ENCODE measurements around the gene PCDHB5.
"Not testable (repeated sequence)": the region's sequence is repeated elsewhere in the genome, so short reads cannot be mapped to it uniquely, and the experiment has no call there.

Gene PCDHB5

GRCh38 chr5:141135718-141136266 is 786 bp downstream of the PCDHB5 start:
- Mint-ChIP-seq H3K4me1 (no peaks in the 10 kb centered on the region), H3K27ac (no peak overlapping the region), H3K36me3 (no peaks in the 10 kb centered on the region), H3K4me3 (no peak overlapping the region), H3K9me3 (peaks cover 8% of the 10 kb centered on the region)
- no peak for DNase-seq (ENCODE audit: low spot score in 2 of 2)
- no peak for ATAC-seq

- not testable (repeated sequence) for DNase-seq (ENCODE audit: low spot score in 2 of 2); ATAC-seq; H3K4me1 Mint-ChIP-seq; H3K36me3 Mint-ChIP-seq; H3K4me3 Mint-ChIP-seq; H3K27ac Mint-ChIP-seq
- peaks cover 12% of the 10 kb centered on the region for H3K9me3 Mint-ChIP-seq
Measured at GRCh38 chr5:141137346-141137745, 2.3 kb downstream of the PCDHB5 start.

- no peak for ATAC-seq
- peaks cover 6% of the 10 kb centered on the region for H3K4me1 Mint-ChIP-seq
- H3K4me3 Mint-ChIP-seq: no peak within 1 kb of the TSS
- H3K36me3 Mint-ChIP-seq: no peaks in the 10 kb centered on the region
- DNase-seq (ENCODE audit: low spot score in 2 of 2): no peak
- peaks cover 5% of the 10 kb centered on the region for H3K9me3 Mint-ChIP-seq
- H3K27ac Mint-ChIP-seq: no peak within 1 kb of the TSS
Measured at GRCh38 chr5:141149812-141150211, 14.8 kb downstream of the PCDHB5 start, which contains the start of gene PCDHB6. PCDHB6 (plus strand) TSS chr5:141150057; CDS start chr5:141150258, 201 bp downstream.

- no peaks in the 10 kb centered on the region for H3K36me3 Mint-ChIP-seq
- peaks cover 5% of the 10 kb centered on the region for H3K9me3 Mint-ChIP-seq
- ATAC-seq (no peak), DNase-seq (ENCODE audit: low spot score in 2 of 2) (no peak)
- H3K4me1 Mint-ChIP-seq: peaks cover 6% of the 10 kb centered on the region
- H3K4me3 Mint-ChIP-seq: no peak overlapping the region
- H3K27ac Mint-ChIP-seq: no peak overlapping the region
Measured at GRCh38 chr5:141150224-141150992, 15.4 kb downstream of the PCDHB5 start.

- no peak for DNase-seq (ENCODE audit: low spot score in 2 of 2)
- Mint-ChIP-seq H3K27ac (no peak overlapping the region), H3K9me3 (peaks cover 5% of the 10 kb centered on the region), H3K4me1 (peaks cover 6% of the 10 kb centered on the region), H3K4me3 (no peak overlapping the region), H3K36me3 (no peaks in the 10 kb centered on the region)
- no peak for ATAC-seq
Measured at GRCh38 chr5:141150993-141151325, 16.0 kb downstream of the PCDHB5 start.

GRCh38 chr5:141151632-141152031 is 16.6 kb downstream of the PCDHB5 start:
- not testable (repeated sequence) for H3K4me1 Mint-ChIP-seq; ATAC-seq; H3K27ac Mint-ChIP-seq; DNase-seq (ENCODE audit: low spot score in 2 of 2); H3K4me3 Mint-ChIP-seq; H3K36me3 Mint-ChIP-seq; H3K9me3 Mint-ChIP-seq

- not testable (repeated sequence) for H3K27ac Mint-ChIP-seq; H3K36me3 Mint-ChIP-seq; H3K9me3 Mint-ChIP-seq; ATAC-seq; DNase-seq (ENCODE audit: low spot score in 2 of 2); H3K4me3 Mint-ChIP-seq; H3K4me1 Mint-ChIP-seq
Measured at GRCh38 chr5:141152096-141152495, 17.1 kb downstream of the PCDHB5 start.

- peaks cover 2% of the 10 kb centered on the region for H3K9me3 Mint-ChIP-seq
- H3K4me1 Mint-ChIP-seq: no peaks in the 10 kb centered on the region
- H3K36me3 Mint-ChIP-seq: no peaks in the 10 kb centered on the region
- ATAC-seq (no peak), DNase-seq (ENCODE audit: low spot score in 2 of 2) (no peak)
- H3K4me3 Mint-ChIP-seq: no peak overlapping the region
- H3K27ac Mint-ChIP-seq: no peak overlapping the region
Measured at GRCh38 chr5:141155540-141156374, 20.8 kb downstream of the PCDHB5 start.

GRCh38 chr5:141157356-141157755 is 22.4 kb downstream of the PCDHB5 start:
- H3K9me3 Mint-ChIP-seq; H3K4me1 Mint-ChIP-seq; H3K4me3 Mint-ChIP-seq; DNase-seq (ENCODE audit: low spot score in 2 of 2); H3K27ac Mint-ChIP-seq; ATAC-seq; H3K36me3 Mint-ChIP-seq: not testable (repeated sequence)

GRCh38 chr5:141157901-141158300 is 22.9 kb downstream of the PCDHB5 start:
- H3K27ac Mint-ChIP-seq; H3K9me3 Mint-ChIP-seq; H3K4me3 Mint-ChIP-seq; H3K4me1 Mint-ChIP-seq; DNase-seq (ENCODE audit: low spot score in 2 of 2); ATAC-seq; H3K36me3 Mint-ChIP-seq: not testable (repeated sequence)

- H3K4me3 Mint-ChIP-seq: no peak within 1 kb of the TSS
- DNase-seq (ENCODE audit: low spot score in 2 of 2) (no peak), ATAC-seq (no peak)
- no peaks in the 10 kb centered on the region for H3K9me3 Mint-ChIP-seq
- H3K36me3 Mint-ChIP-seq: no peaks in the 10 kb centered on the region
- H3K27ac Mint-ChIP-seq: no peak within 1 kb of the TSS
- H3K4me1 Mint-ChIP-seq: no peaks in the 10 kb centered on the region
Measured at GRCh38 chr5:141172381-141173204, 37.6 kb downstream of the PCDHB5 start, which contains the start of gene PCDHB7. PCDHB7 (plus strand) TSS chr5:141172644; CDS start chr5:141172836, 192 bp downstream.

- not testable (repeated sequence) for H3K9me3 Mint-ChIP-seq; H3K27ac Mint-ChIP-seq; H3K4me3 Mint-ChIP-seq; ATAC-seq; DNase-seq (ENCODE audit: low spot score in 2 of 2); H3K36me3 Mint-ChIP-seq; H3K4me1 Mint-ChIP-seq
Measured at GRCh38 chr5:141174291-141175104, 39.5 kb downstream of the PCDHB5 start.

GRCh38 chr5:141175933-141176332 is 40.9 kb downstream of the PCDHB5 start:
- H3K4me1 Mint-ChIP-seq: no peaks in the 10 kb centered on the region
- ATAC-seq (no peak), DNase-seq (ENCODE audit: low spot score in 2 of 2) (no peak)
- H3K27ac Mint-ChIP-seq: no peak overlapping the region
- H3K4me3 Mint-ChIP-seq: no peak overlapping the region
- H3K9me3 Mint-ChIP-seq: no peaks in the 10 kb centered on the region
- no peaks in the 10 kb centered on the region for H3K36me3 Mint-ChIP-seq

GRCh38 chr5:141177577-141178191 is 42.7 kb downstream of the PCDHB5 start, which contains the start of gene PCDHB8:
PCDHB8 (plus strand) TSS chr5:141177790; CDS start chr5:141178035, 245 bp downstream.
- H3K9me3 Mint-ChIP-seq; H3K36me3 Mint-ChIP-seq; DNase-seq (ENCODE audit: low spot score in 2 of 2); ATAC-seq; H3K27ac Mint-ChIP-seq; H3K4me1 Mint-ChIP-seq; H3K4me3 Mint-ChIP-seq: not testable (repeated sequence)

Data from stimulated activated effector memory CD8-positive, alpha-beta T cell treated with anti-CD3 and anti-CD28 coated beads, Interleukin-12 subunit alpha, Interleukin-12 subunit beta, amount 100 ng/mL, for 72 hours (primary cell).